Kidney tubule cell (primary cell): ENCODE results near the gene COQ8A.
A peak's percentile ranks its signal among the peaks of the same experiment; 100 is the strongest.
"Not testable (repeated sequence)": the region's sequence is repeated elsewhere in the genome, so short reads cannot be mapped to it uniquely, and the experiment has no call there.

Experiments used
- DNase-seq: peaks from one replicate; pipeline ENCODE4 v3.0.0-alpha.2; 2018; ENCODE audit warnings: low spot score

Gene COQ8A

DNA sequence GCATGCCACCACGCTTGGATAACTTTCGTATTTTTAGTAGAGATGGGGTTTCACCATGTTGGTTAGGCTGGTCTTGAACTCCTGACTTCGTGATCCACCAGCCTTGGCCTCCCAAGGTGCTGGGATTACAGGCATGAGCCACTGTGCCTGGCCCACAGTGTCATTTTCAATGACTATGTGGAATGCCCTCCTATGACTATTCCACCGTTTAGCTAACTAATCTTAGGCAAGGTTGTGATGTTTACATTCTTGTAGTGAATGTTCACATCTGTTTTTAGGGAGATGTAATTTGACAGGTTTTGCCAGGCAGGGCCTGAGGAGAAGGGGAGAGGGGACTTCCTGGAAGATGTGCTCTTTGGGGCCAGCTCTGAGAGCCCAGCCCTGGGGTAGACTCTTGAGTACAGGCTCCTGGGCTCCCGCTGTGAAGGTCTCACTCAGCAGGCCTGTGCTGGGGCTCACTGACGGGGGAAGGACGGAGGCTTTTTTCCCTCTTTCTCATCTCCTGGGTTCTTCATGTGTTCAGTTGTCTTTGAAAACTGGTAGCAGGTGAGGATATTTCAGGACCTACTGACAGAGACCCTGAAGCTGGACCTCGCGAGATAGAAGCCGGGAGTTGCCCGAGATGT, 13.2 kb downstream of the COQ8A start:
- DNase-seq: no peak

GRCh38 chr1:226954337-226954736, 14.2 kb downstream of the COQ8A start:
- DNase-seq: no peak

GRCh38 chr1:226954777-226955176, 14.7 kb downstream of the COQ8A start:
- DNase-seq: no peak

DNA sequence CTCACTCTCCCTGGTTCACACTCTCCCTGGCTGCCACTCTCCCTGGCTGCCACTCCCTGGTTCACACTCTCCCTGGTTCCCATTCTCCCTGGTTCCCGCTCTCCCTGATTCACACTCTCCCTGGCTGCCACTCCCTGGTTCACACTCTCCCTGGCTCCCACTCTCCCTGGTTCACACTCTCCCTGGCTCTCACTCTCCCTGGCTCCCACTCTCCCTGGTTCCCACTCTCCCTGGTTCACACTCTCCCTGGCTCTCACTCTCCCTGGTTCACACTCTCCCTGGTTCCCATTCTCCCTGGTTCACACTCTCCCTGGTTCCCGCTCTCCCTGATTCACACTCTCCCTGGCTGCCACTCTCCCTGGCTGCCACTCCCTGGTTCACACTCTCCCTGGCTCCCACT, 15.8 kb downstream of the COQ8A start:
- not testable (repeated sequence) for DNase-seq

GRCh38 chr1:226956942-226957713, 17.0 kb downstream of the COQ8A start:
- no peak for DNase-seq

GRCh38 chr1:226957714-226958113, 17.6 kb downstream of the COQ8A start:
- no peak for DNase-seq

GRCh38 chr1:226958300-226958699, 18.2 kb downstream of the COQ8A start:
- no peak for DNase-seq

DNA sequence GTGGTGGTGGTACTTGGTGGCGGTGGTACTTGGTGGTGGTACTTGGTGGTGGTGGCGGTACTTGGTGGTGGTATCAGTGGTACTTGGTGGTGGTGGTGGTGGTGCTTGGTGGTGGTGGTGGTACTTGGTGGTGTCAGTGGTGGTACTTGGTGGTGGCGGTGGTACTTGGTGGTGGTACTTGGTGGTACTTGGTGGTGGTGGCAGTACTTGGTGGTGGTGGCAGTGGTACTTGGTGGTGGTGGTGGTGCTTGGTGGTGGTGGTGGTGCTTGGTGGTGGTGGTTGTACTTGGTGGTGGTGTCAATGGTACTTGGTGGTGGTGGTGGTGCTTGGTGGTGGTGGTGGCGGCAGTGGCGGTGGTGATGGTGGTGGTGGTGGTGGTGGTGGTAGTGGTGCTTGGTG, 20.2 kb downstream of the COQ8A start:
- DNase-seq: no peak

DNA sequence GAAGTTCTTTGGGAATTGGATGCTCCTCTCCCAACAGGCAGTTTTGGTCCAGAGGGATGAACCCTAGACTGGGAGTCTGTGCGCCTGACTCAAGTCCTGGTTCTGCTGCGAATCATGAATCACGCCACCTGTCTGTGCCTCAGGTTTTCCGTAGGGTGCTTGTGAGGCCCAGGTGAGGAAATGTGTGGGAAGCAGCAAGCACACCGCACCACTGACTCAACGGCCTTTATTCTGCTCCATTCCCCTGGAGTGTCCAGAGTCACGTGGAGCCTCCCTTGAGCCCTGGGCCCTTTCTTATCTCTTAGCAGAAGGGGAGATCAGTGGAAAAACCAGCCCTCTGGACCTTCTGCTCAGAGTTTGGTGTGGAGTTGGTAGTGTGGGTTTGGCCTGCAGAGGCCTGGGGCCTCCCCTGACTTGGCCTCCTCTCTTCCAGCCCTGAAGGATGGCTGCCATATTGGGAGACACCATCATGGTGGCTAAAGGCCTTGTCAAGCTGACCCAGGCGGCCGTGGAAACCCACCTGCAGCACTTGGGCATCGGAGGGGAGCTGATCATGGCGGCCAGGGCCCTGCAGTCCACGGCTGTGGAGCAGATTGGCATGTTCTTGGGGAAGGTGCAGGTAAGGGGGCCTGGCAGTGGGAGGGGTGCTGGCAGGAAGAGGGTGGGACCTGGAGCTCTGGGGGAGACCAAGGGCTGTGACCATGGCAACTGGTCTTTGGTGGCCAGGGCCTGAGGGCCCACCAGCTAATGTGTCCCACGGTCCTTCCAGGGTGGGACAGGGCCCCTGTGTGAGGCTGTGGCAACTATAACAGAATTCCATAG, 21.1 kb downstream of the COQ8A start:
- DNase-seq: no peak

DNA sequence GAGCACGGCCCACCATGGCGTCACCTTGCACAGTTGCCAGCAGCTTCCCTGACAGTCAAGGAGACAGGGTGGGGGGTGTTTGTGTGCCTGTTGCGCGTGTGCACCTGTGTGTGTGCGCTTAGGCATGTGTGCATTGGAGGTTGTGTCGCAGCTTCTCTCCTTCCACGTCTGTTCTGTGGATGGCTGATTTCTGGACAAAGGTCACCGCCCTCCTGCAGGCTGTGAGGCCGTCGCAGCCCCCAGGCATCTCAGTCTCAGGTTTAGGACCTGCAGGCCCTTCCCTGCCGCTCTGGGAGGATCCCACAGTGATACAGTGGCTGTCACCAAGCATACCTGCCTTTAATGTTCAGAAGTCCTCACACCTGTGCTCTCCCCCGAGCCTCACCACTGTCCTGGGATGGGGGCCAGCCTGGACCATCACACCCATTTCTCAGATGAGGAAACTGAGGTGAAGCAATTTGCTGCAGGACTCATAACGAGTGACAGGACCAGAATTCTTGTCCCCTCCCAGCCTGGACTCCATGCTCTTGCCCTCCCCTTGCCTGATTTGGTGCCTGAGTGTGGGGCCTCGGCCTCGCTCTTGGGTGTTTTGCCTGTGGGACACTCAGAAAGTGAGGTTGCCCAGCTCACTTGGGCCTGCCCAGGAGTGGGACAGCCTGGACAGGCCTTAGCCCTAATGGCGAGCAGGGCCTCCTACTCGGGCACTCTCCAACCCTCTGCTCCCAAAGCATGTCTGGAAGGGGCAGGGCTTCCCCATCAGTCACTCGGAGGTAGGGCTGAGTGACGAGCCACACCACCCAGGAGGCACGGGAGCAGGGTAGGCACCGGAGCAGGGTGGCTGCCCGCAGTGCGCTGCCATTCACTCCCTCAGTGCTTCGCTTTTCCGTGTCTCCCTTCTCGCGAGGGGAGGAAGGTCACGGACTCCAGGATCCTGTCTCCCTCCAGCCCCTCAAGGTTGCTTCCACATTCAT, 22.6 kb downstream of the COQ8A start:
- no peak for DNase-seq

GRCh38 chr1:226964068-226964425, 24.0 kb downstream of the COQ8A start:
- DNase-seq: no peak

- DNase-seq: no peak
These were observed 24.8 kb downstream of the COQ8A start for GRCh38 chr1:226964611-226965486.

GRCh38 chr1:226965581-226966440, 25.7 kb downstream of the COQ8A start:
- DNase-seq: no peak

- no peak for DNase-seq
These were observed 26.6 kb downstream of the COQ8A start for GRCh38 chr1:226966683-226967082.

DNA sequence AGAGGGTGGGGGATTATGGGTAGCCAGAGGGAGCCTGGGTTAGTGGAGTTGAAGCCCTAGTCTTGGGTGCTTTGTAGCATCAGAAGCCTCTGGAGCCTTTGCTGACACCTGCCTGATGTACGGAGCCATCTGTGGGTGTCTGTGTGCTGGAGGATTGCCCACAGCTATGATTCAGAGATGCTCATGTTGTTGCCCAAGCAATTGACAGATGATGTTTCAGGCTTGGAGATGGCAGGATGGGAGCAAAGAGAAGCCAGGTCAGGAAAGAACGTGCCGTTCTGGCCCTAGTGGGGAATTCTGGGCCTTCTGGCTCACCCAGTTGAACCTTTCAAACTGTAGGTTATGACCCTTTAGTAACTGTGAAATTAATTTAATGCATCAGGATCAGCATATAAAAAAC, 27.6 kb downstream of the COQ8A start:
- DNase-seq: no peak

DNA sequence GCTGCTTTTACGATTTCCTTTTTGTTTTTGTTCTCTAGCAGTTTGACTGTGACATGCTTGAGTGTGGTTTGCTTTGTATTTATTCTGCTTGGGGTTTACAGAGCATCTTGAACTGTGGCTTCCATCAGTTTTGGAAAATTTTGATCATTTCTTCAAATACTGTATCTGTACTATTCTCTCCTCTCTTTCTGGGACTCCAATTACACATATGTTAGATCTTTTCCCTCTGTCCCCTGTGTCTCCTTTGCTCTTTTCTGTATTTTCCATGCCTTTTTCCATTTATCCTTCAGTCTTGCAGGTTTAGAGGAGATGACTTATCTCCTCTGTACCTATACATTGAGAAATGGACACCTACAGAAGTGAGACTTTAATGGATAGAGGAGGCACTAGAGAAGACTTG, 31.7 kb downstream of the COQ8A start:
- no peak for DNase-seq

DNA sequence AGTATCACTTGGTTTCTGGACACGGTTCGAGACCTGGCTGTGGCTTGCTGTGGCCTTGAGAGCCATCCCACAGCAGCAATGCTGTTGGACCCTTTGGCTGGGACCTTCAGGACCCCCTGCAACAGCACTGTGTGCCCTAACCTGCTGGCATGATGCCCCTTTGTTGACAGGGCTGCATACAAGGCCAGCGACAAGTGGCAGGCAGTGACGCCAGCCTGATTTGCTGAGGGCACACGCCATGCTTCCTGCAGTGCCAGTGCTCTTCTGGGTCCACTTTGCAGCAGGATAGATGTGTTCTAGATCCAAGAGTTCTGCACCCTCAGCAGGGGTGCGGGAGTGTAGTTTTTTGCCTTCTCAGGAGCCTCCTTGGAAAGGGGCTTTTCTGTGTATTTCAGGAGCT, 32.8 kb downstream of the COQ8A start:
- DNase-seq: no peak

GRCh38 chr1:226973371-226973897, 33.3 kb downstream of the COQ8A start:
- no peak for DNase-seq

- DNase-seq: peak; percentile 16
These were observed 33.9 kb downstream of the COQ8A start for GRCh38 chr1:226973898-226974543.
